Measurements from ENCODE around the gene DYRK3.
"Not testable (repeated sequence)": the region's sequence is repeated elsewhere in the genome, so short reads cannot be mapped to it uniquely, and the experiment has no call there.

The DYRK3 gene

DNA sequence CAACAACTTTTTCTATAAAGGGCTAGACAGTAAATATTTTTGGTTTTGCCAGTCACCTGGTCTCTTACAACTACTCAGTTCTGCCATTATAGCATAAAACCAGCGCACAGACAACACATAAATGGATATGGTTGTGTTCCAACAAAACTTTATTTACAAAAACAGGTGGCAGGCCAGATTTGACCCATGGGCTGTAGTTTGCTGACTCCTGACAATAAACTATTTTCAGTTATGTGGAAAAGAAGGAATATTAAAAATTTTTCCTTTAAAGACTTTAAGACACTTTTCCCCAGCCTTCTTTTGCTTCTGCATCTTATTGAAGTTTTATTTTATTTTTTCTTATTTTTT lies 39.0 kb upstream of the DYRK3 start:
- H3K4me1 ChIP-seq (ENCODE audit: insufficient read depth, low read length) = no peaks in the 10 kb centered on the region
- H3K9me3 ChIP-seq (ENCODE audit: low read length) = no peaks in the 10 kb centered on the region
- no peak overlapping the region for H3K27ac ChIP-seq (ENCODE audit: low read depth, low read length)
- no peak overlapping the region for H3K4me3 ChIP-seq (ENCODE audit: low read depth in 1 of 2, low read length in 2 of 2)
- no peak overlapping the region for H3K9ac ChIP-seq (ENCODE audit: low read length)
- peaks cover 84% of the 10 kb centered on the region for H3K36me3 ChIP-seq (ENCODE audit: insufficient read depth, low read length)
- no peaks in the 10 kb centered on the region for H3K27me3 ChIP-seq (ENCODE audit: control insufficient read depth in 1 of 2, insufficient read depth in 2 of 2, low read length in 2 of 2)

DNA sequence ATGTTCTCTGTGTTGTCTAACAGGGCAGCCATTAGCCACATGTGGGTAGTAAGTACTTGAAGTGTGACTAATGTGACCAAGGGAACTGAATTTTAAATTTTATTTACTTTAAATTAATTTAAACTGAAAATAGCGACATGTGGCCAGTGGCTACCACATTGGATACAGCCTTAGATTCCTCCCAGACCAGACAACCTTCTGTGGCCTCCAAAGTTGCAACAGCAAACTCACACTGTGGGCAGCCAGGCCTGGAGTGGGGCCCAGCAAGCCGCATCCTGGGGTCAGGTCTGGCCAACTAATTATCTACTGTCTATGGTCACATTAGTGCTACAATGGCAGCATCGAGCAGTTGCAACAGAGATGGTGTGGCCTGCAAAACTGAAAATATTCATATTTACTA lies 34.8 kb upstream of the DYRK3 start:
- no peak overlapping the region for H3K9ac ChIP-seq (ENCODE audit: low read length)
- no peaks in the 10 kb centered on the region for H3K4me1 ChIP-seq (ENCODE audit: insufficient read depth, low read length)
- H3K9me3 ChIP-seq (ENCODE audit: low read length) = no peaks in the 10 kb centered on the region
- H3K36me3 ChIP-seq (ENCODE audit: insufficient read depth, low read length) = peaks cover 84% of the 10 kb centered on the region
- H3K27me3 ChIP-seq (ENCODE audit: control insufficient read depth in 1 of 2, insufficient read depth in 2 of 2, low read length in 2 of 2) = no peaks in the 10 kb centered on the region
- H3K4me3 ChIP-seq (ENCODE audit: low read depth in 1 of 2, low read length in 2 of 2) = no peak overlapping the region
- no peak overlapping the region for H3K27ac ChIP-seq (ENCODE audit: low read depth, low read length)

DNA sequence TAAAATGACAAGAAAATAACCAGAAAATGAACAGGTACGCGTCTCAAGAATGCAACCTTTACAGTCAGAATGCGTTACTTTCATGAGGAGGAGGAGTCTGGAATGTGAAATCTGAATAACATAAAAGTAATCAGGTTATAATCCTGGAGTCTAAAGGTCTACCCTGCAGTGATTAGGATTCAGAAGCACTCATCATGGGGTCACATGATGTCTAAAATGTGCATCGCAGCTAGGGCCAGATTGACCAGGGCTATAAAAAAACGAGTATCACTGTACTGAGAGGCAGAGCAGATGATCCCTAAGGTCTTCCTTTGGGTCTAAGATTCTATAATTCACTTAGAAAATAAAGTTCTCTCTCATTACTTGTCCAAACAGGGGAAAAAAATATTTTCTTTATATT lies 30.5 kb upstream of the DYRK3 start:
- Histone ChIP-seq H3K27ac (ENCODE audit: low read depth, low read length) (no peak overlapping the region), H3K4me3 (ENCODE audit: low read depth in 1 of 2, low read length in 2 of 2) (no peak overlapping the region), H3K9ac (ENCODE audit: low read length) (no peak overlapping the region), H3K36me3 (ENCODE audit: insufficient read depth, low read length) (peaks cover 80% of the 10 kb centered on the region), H3K4me1 (ENCODE audit: insufficient read depth, low read length) (no peaks in the 10 kb centered on the region), H3K27me3 (ENCODE audit: control insufficient read depth in 1 of 2, insufficient read depth in 2 of 2, low read length in 2 of 2) (no peaks in the 10 kb centered on the region), H3K9me3 (ENCODE audit: low read length) (no peaks in the 10 kb centered on the region)

DNA sequence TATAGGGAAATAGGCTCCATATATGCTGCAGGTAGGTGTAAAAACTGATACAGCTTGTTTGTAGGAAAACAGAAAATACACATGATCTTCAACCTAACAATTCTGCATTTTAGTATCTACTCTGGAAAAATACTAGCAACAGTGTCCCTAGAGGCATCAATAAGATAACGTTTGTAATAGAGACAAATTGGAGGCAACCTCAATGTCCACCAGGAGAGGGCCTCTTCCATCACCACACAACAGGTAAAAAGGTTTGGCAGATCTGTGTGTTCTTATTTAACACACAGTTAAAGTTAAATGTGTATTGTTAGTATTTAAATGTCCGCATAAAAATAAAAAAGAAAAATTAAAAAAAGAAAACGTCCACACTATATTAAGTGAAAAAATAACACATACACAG lies 28.5 kb upstream of the DYRK3 start:
- no peak overlapping the region for H3K27ac ChIP-seq (ENCODE audit: low read depth, low read length)
- no peak overlapping the region for H3K4me3 ChIP-seq (ENCODE audit: low read depth in 1 of 2, low read length in 2 of 2)
- peaks cover 8% of the 10 kb centered on the region for H3K4me1 ChIP-seq (ENCODE audit: insufficient read depth, low read length)
- no peak overlapping the region for H3K9ac ChIP-seq (ENCODE audit: low read length)
- no peaks in the 10 kb centered on the region for H3K9me3 ChIP-seq (ENCODE audit: low read length)
- no peaks in the 10 kb centered on the region for H3K27me3 ChIP-seq (ENCODE audit: control insufficient read depth in 1 of 2, insufficient read depth in 2 of 2, low read length in 2 of 2)
- peaks cover 70% of the 10 kb centered on the region for H3K36me3 ChIP-seq (ENCODE audit: insufficient read depth, low read length)

DNA sequence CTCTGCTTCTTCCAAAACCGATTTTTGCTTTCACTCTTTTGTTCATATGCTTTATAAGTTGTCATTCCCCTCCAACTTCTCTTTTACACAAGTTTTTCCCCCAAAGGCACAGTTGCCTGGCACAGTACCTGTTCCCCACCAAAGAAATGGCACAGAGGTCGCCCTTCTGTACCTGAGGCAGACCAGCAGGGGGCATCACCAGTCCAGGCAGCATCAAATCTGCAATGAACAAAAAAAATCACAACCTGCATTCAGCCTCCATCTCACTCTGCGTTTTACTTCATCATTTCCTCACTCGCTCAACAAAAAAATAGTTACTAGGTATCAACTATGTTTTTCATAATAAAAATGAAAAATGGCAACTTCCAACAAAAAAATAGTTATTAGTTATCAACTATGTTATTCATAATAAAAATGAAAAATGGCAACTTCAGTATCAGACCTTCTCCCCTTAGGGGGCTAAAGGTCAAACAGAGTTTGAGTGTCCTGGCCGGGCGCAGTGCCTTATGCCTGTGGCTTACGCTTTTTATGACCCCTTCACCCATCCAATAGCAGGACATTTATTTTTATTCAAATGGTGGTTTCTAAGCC lies 27.1 kb upstream of the DYRK3 start:
- Histone ChIP-seq H3K9ac (ENCODE audit: low read length) (no peak overlapping the region), H3K36me3 (ENCODE audit: insufficient read depth, low read length) (peaks cover 57% of the 10 kb centered on the region), H3K27ac (ENCODE audit: low read depth, low read length) (no peak overlapping the region), H3K4me3 (ENCODE audit: low read depth in 1 of 2, low read length in 2 of 2) (no peak overlapping the region), H3K9me3 (ENCODE audit: low read length) (no peaks in the 10 kb centered on the region), H3K4me1 (ENCODE audit: insufficient read depth, low read length) (peaks cover 8% of the 10 kb centered on the region), H3K27me3 (ENCODE audit: control insufficient read depth in 1 of 2, insufficient read depth in 2 of 2, low read length in 2 of 2) (no peaks in the 10 kb centered on the region)

DNA sequence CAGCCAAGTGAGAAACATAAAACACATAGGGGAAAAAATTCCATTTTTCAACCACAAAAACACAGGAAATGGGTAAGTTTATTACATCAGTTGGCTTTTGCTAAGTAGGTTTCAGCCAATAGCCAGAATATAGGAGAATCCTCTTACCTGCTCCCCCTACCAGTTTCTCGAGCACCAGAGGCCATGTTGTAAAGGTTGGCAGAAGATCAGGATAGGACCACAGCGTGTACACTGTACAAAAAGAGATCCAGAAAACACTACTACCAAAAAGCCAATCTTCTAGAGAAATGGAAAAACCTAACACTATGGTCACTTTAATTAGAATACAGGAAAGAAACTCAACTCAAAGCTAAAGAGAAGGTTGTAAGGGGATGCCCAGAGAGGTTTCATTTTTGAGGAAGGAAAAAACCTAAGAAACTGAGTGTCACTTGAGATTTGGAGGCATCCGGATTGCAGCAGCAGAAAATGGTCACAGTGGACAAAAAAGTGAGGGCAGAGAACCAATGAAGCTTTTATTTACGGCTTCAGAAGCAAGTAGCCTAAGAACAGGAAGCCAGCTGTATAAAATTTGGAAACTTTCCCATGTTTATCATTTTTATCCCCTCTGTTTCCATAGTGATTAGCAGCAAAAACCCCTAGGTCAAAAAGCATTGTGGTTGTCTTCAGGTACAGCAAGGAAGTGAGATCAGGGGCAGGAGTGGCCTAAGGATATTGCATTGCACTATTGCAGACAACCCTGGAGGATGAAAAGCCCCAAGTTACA lies 25.9 kb upstream of the DYRK3 start:
- H3K4me1 ChIP-seq (ENCODE audit: insufficient read depth, low read length) = peaks cover 8% of the 10 kb centered on the region
- H3K36me3 ChIP-seq (ENCODE audit: insufficient read depth, low read length) = peaks cover 48% of the 10 kb centered on the region
- H3K27me3 ChIP-seq (ENCODE audit: control insufficient read depth in 1 of 2, insufficient read depth in 2 of 2, low read length in 2 of 2) = no peaks in the 10 kb centered on the region
- no peak overlapping the region for H3K27ac ChIP-seq (ENCODE audit: low read depth, low read length)
- no peak overlapping the region for H3K4me3 ChIP-seq (ENCODE audit: low read depth in 1 of 2, low read length in 2 of 2)
- no peak overlapping the region for H3K9ac ChIP-seq (ENCODE audit: low read length)
- no peaks in the 10 kb centered on the region for H3K9me3 ChIP-seq (ENCODE audit: low read length)

DNA sequence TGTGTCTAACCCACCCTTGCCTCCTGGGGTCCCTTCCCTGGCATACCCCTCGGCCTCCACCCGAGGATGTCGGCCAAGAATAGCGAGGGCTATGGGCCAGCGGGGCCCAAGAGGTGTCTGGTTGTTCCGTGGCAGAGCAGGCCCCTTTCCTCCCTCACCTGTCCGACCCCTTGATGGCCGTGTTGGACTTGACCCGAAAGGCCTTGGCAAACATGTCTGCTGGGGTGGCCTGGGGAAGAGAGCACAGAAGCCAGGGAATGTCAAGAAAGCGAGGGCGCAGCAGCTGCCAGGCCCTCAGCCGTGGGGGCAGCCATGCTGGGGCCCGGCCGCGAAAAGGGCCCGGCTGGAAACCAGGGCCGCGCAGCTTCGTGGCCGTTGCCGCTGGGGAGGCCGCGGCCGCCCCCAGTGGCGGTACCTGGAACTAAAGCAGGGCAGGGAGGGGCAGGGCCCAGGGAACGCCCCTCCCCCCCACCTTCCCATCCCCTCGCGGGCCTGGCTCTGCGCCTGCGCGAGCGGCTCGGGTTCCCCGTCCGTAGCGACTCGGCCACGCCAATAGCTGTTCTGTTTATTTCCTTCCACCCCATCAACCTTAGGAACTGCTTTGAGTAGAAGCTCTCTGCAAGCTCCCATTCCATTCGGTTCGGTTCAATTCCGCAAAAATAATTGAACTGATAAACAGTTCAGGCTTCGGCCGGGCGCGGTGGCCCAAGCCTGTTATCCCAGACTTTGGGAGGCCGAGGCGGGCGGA lies 23.0 kb upstream of the DYRK3 start, which contains the start of gene EIF2D:
EIF2D (minus strand) TSS at position 337 of the 748 bp plus-strand sequence; CDS start at position 214, 123 bp downstream.
- Histone ChIP-seq H3K4me3 (ENCODE audit: low read depth in 1 of 2, low read length in 2 of 2) (peak within 1 kb of the TSS; percentile 80 to 99), H3K27ac (ENCODE audit: low read depth, low read length) (peak within 1 kb of the TSS; percentile 79), H3K27me3 (ENCODE audit: control insufficient read depth in 1 of 2, insufficient read depth in 2 of 2, low read length in 2 of 2) (no peaks in the 10 kb centered on the region), H3K4me1 (ENCODE audit: insufficient read depth, low read length) (peaks cover 8% of the 10 kb centered on the region), H3K9ac (ENCODE audit: low read length) (peak within 1 kb of the TSS; percentile 99), H3K9me3 (ENCODE audit: low read length) (no peaks in the 10 kb centered on the region), H3K36me3 (ENCODE audit: insufficient read depth, low read length) (peaks cover 21% of the 10 kb centered on the region)

DNA sequence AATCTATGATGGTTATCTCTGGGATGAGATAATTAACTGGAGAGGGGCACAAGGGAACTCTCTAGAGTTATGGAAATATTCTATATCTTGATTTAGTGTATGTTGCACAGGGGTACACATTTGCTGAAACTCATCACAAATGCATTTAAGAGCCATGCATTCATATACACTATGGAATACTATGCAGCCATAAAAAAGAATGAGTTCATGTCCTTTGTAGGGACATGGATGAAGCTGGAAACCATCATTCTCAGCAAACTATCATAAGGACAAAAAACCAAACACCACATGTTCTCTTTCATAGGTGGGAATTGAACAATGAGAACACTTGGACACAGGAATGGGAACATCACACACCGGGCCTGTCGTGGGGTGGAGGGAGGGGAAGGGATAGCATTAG lies 8.9 kb upstream of the DYRK3 start:
- H3K9me3 ChIP-seq (ENCODE audit: low read length); H3K36me3 ChIP-seq (ENCODE audit: insufficient read depth, low read length); H3K27me3 ChIP-seq (ENCODE audit: control insufficient read depth in 1 of 2, insufficient read depth in 2 of 2, low read length in 2 of 2); H3K4me3 ChIP-seq (ENCODE audit: low read depth in 1 of 2, low read length in 2 of 2); H3K9ac ChIP-seq (ENCODE audit: low read length); H3K4me1 ChIP-seq (ENCODE audit: insufficient read depth, low read length); H3K27ac ChIP-seq (ENCODE audit: low read depth, low read length): not testable (repeated sequence)

DNA sequence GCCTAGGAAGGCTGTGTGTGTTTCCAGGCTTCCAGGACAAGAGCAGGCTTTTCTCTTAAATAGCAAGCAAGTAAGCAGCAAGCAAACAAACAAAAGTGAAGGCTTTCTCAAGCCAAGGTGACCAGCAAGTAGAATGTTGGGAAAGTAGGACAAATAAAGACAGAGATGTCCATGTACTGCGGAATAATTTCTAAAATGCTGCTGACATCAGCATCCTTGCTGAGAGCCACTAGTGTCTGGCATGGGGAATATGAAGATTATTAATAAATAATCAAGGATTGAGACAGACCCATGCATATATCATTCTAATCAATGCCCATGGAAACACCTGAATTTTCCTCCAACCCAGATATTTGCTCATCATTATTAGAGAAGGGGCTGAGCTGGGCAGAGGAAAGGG lies 6.4 kb upstream of the DYRK3 start:
- Histone ChIP-seq H3K4me3 (ENCODE audit: low read depth in 1 of 2, low read length in 2 of 2) (no peak overlapping the region), H3K9me3 (ENCODE audit: low read length) (no peaks in the 10 kb centered on the region), H3K36me3 (ENCODE audit: insufficient read depth, low read length) (no peaks in the 10 kb centered on the region), H3K9ac (ENCODE audit: low read length) (no peak overlapping the region), H3K27ac (ENCODE audit: low read depth, low read length) (no peak overlapping the region), H3K27me3 (ENCODE audit: control insufficient read depth in 1 of 2, insufficient read depth in 2 of 2, low read length in 2 of 2) (no peaks in the 10 kb centered on the region), H3K4me1 (ENCODE audit: insufficient read depth, low read length) (no peaks in the 10 kb centered on the region)

DNA sequence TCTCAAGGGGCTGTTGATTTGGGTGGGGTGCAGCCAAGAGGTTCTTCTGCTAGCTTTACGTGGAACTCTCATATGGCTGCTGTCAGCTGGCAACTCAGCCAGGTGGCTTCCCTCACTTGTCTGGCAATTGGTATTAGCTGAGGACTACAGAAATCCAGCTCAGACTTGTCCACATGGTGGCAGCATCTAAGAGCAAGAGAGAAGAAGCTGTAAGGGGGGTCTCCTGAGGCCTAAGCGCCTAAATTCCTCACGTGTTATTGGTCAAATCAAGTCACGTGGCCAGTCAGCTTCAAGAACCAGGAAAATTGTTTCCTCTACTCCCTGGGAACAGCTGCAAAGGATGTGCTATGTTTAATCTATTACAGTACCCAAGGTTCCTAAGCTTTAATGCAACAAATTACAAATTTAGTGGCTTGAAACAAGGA lies 4.2 kb upstream of the DYRK3 start:
- no peak overlapping the region for H3K27ac ChIP-seq (ENCODE audit: low read depth, low read length)

DNA sequence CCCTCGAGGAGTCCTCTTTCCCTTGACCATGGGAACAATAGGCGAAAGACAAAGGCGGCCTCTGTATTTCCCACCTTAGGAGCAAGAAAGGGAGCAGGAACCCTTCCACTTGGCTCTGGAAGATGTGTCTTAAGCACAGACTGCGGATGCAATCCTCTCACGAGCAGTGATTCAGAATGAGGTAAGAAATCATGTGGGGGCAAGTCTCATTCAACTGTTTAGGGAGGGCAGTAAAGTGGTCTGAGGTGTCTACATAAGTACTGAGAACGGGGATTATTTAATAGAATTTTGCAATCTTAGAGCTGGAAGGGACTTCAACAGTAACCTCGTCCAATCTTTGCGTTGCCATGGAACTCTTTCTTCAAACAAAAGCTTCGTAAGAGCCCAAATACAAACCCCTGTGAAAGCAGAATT lies 1.6 kb upstream of the DYRK3 start:
- no peak overlapping the region for H3K9ac ChIP-seq (ENCODE audit: low read length)
- no peak overlapping the region for H3K27ac ChIP-seq (ENCODE audit: low read depth, low read length)
- H3K36me3 ChIP-seq (ENCODE audit: insufficient read depth, low read length) = no peaks in the 10 kb centered on the region
- no peaks in the 10 kb centered on the region for H3K9me3 ChIP-seq (ENCODE audit: low read length)
- H3K27me3 ChIP-seq (ENCODE audit: control insufficient read depth in 1 of 2, insufficient read depth in 2 of 2, low read length in 2 of 2) = no peaks in the 10 kb centered on the region
- peaks cover 9% of the 10 kb centered on the region for H3K4me1 ChIP-seq (ENCODE audit: insufficient read depth, low read length)
- H3K4me3 ChIP-seq (ENCODE audit: low read depth in 1 of 2, low read length in 2 of 2) = no peak overlapping the region

More for the DNA sequence above, 4.2 kb upstream of the DYRK3 start:
- Histone ChIP-seq H3K9me3 (ENCODE audit: low read length) (no peaks in the 10 kb centered on the region), H3K27me3 (ENCODE audit: control insufficient read depth in 1 of 2, insufficient read depth in 2 of 2, low read length in 2 of 2) (no peaks in the 10 kb centered on the region), H3K9ac (ENCODE audit: low read length) (no peak overlapping the region), H3K4me3 (ENCODE audit: low read depth in 1 of 2, low read length in 2 of 2) (no peak overlapping the region), H3K4me1 (ENCODE audit: insufficient read depth, low read length) (peaks cover 9% of the 10 kb centered on the region), H3K36me3 (ENCODE audit: insufficient read depth, low read length) (no peaks in the 10 kb centered on the region)

Data from muscle layer of colon (tissue), 2 donors.